ENCODE measurements around the gene SMIM45.

The SMIM45 gene

DNA sequence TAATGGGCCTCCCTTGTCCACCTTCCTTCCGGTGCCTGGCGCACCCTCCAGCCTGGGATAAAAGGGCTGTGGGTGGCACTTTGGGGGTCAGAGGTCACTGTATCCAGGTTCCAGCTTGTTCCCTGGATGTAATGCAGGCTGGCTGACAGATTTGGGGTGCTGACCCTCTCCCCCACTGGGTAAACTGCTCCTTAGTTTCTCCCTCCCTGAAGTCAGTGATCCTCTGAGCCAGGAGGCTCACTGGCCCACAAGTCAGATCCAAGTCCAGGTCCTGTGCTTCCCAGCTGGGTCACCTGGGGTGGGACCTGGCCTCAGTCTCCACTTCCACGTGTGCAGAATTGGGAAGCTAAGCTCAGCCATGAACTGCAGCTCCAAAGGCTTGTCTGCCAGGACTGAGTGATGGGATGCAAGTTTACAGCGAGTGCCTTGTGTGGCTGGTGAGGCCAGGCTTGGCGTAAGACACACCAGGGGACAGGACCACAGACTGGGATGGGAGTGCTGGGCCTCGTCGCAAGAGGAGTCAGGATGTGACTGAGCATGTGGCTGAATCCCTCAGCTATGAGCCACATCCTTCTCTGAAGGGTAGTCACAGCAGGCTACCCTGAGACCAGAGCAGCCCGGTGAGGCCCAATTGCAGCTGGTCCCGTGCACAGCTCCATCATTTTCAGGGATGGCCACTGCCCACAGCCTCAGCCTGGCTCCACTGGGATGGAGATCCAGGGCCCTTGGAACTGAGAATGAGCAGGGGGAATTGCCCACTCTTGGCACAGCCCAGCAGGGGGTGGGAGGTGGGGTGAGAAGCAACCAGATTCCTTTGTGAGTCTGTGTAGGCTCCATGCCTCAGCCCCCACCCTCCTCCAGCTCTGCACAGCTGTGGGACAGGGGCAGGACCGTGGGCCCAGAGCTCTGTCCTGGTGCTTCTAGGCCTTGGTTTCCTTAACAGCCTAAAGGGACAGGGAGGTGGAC lies 44.2 kb upstream of the SMIM45 start:
- no peak for DNase-seq (ENCODE audit: low spot score in 2 of 2)
- no peak overlapping the region for H3K4me3 ChIP-seq
- H3K36me3 ChIP-seq, result peaks cover 3 to 56% (median 11%) of the 10 kb centered on the region in 3 donors
- no peak overlapping the region for H3K27ac ChIP-seq
- H3K9me3 ChIP-seq, result no peaks in the 10 kb centered on the region
- 54 to 77% methylated on average over 2 to 7 of the region's 10 CpGs for WGBS, 2 donors
- peaks cover 6 to 31% of the 10 kb centered on the region in 2 donors for H3K27me3 ChIP-seq
- peaks cover 0 to 34% (median 17%) of the 10 kb centered on the region in 4 donors for H3K4me1 ChIP-seq
- TF ChIP-seq EP300 (IDR thresholded peaks at IDR 0.05) (no peak), CTCF (IDR thresholded peaks at IDR 0.05) (no peak), POLR2A (IDR thresholded peaks at IDR 0.05) (no peak)

GRCh38 chr22:41908411-41909309 lies 43.3 kb upstream of the SMIM45 start:
- Histone ChIP-seq H3K27ac (no peak overlapping the region), H3K36me3 (peaks cover 0 to 47% (median 11%) of the 10 kb centered on the region in 3 donors), H3K4me3 (no peak overlapping the region), H3K27me3 (peaks cover 6 to 41% of the 10 kb centered on the region in 2 donors), H3K9me3 (no peaks in the 10 kb centered on the region), H3K4me1 (peaks cover 0 to 34% (median 17%) of the 10 kb centered on the region in 4 donors)
- TF ChIP-seq POLR2A (IDR thresholded peaks at IDR 0.05) (no peak), CTCF (IDR thresholded peaks at IDR 0.05) (no peak), EP300 (IDR thresholded peaks at IDR 0.05) (no peak)
- 63 to 65% methylated on average over 9 to 10 of the region's 14 CpGs for WGBS, 2 donors
- DNase-seq (ENCODE audit: low spot score in 2 of 2), result no peak

DNA sequence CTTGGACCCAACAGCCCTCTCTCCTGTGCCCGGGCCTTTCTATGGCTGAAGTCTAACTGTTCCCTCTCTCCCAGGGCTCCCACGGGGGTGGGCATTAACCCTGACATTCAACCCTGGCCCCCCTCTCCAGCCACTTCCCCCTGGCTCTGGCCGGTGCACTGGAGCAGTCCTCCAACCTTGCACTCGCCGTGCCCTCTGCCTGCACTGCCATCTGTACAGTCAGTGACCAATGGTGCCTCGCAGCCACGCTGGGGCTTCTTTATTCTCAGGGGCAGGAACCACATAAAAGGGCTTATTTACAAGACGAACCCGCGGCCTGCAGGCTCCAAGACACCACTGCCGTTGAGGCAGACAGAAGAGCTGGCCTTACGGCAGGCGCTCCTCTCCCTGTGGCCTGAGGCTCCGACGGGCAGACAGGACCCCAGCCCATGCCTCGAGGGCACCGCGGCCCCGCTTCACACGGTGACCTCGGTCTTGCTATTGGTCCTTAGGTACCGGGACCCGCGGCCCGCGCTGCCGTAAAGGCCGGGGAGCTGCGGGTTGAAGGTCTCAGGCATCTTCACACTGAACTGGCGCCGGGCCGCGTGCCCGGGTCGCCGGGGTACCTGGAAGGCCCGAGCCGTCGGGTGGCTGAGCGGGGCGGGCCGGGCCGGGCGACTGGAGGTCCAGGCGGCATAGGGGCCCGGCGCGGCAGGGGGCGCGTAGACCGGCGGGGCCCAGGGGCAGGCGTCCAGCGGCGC lies 42.5 kb upstream of the SMIM45 start:
- Histone ChIP-seq H3K36me3 (peaks cover 0 to 38% (median 10%) of the 10 kb centered on the region in 3 donors), H3K9me3 (no peaks in the 10 kb centered on the region), H3K27me3 (peaks cover 6 to 44% of the 10 kb centered on the region in 2 donors), H3K4me1 (peaks cover 0 to 41% (median 17%) of the 10 kb centered on the region in 4 donors), H3K27ac (no peak overlapping the region), H3K4me3 (peak overlapping the region in 3 of 4 donors; percentile 11 to 42 (median 22))
- 15 to 31% methylated on average over 13 to 47 of the region's 55 CpGs for WGBS, 2 donors
- DNase-seq (ENCODE audit: low spot score in 2 of 2), result no peak
- TF ChIP-seq POLR2A (IDR thresholded peaks at IDR 0.05) (no peak), EP300 (IDR thresholded peaks at IDR 0.05) (no peak), CTCF (IDR thresholded peaks at IDR 0.05) (no peak)

DNA sequence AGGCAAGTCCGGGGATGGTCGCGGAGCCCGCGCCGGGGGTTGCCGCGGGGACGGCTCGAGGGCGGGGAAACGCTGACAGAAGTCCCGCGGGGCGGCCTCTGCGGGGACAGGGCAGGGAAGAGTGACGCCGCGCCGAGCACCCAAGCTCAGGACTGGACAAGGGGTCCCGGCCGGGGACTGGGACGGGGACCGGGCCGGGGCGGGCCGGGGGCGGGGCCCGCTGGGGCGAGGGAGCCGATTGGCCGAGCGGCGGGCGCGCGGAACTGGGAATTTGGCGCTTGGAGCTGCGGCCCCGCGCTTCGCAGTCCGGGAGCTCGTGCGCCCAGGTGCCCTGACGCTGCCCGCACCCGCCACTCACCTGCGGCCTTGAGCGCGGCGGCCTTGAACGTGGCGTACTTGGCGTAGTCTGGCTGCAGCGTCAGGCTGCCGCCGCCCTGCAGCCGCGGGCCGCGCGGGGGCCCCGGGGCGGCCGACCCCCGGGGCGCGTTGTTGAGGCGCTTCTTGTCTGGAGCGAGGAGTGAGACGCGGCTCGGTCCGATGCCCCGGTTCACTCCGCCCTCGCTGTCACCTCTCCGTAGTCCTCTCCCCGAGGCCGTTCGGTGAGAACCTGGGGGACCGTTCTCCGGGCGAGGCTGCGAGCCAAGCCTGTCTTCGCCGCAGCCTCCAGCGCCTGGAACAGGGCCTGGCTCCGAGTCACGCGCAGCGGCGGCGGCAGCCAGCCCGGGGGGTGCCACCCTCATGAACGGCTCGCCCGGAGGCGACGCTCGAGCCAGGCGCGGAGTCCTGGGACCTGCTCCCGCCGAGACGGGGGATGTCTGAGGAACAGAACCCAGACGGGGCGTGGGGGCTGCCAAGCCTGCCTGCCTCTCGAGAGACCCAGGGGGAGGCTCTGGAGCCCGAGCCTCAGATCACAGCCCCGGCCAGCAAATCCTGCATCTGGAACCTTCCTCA lies 41.6 kb upstream of the SMIM45 start:
- H3K4me1 ChIP-seq, result peaks cover 0 to 49% (median 19%) of the 10 kb centered on the region in 4 donors
- peaks cover 0 to 30% (median 2%) of the 10 kb centered on the region in 3 donors for H3K36me3 ChIP-seq
- WGBS, 2 donors, result 3% methylated on average over 47 to 56 of the region's 112 CpGs
- no peaks in the 10 kb centered on the region for H3K9me3 ChIP-seq
- TF ChIP-seq POLR2A (IDR thresholded peaks at IDR 0.05) (no peak), EP300 (IDR thresholded peaks at IDR 0.05) (no peak), CTCF (IDR thresholded peaks at IDR 0.05) (no peak)
- H3K4me3 ChIP-seq, result peak overlapping the region; percentile 11 to 42 (median 24)
- DNase-seq (ENCODE audit: low spot score in 2 of 2), result peak in 1 of 2 donors; percentile 25
- no peak overlapping the region for H3K27ac ChIP-seq
- peaks cover 6 to 49% of the 10 kb centered on the region in 2 donors for H3K27me3 ChIP-seq
